HL-60 (cell line): ENCODE data around the gene HLA-DQB1.

Experiments
- CTCF ChIP-seq: IDR thresholded peaks from one replicate; pipeline ENCODE4 v1.5.1; 2011; ENCODE audit warnings: low read length, control low read depth, inconsistent platforms; ENCODE audit not compliant: insufficient read depth
- GABPA ChIP-seq: IDR thresholded peaks from 2 replicates; pipeline ENCODE4 v1.6.1; 2012; ENCODE audit warnings: low read depth
- POLR2AphosphoS5 ChIP-seq: IDR thresholded peaks from 2 replicates; pipeline ENCODE4 v1.6.1; 2012; ENCODE audit warnings: low read depth

GRCh38 chr6:32643904-32644303 lies 22.6 kb downstream of the HLA-DQB1 start:
- TF ChIP-seq CTCF (no peak), POLR2AphosphoS5 (no peak), GABPA (no peak)
